GM18502 (cell line): ENCODE data around the gene LRRC34.

ENCODE experiments used
- ATAC-seq: cut with Tn5 transposase; IDR thresholded peaks from one replicate; pipeline ENCODE4 v1.9.1; 2021; ENCODE audit warnings: mild to moderate bottlenecking; ENCODE audit not compliant: unreplicated experiment, poor library complexity

Gene LRRC34

GRCh38 chr3:169769287-169770181, 43.2 kb downstream of the LRRC34 start, which contains the start of gene ACTRT3:
ACTRT3 (minus strand) TSS chr3:169769561; CDS start chr3:169769520, 41 bp downstream.
- peak; percentile 27 for ATAC-seq

- peak; percentile 79 for ATAC-seq
Measured at GRCh38 chr3:169764882-169765612, 47.7 kb downstream of the LRRC34 start, which contains the start of gene TERC. TERC (minus strand) TSS chr3:169765060.

GRCh38 chr3:169764312-169764881, 48.3 kb downstream of the LRRC34 start:
- ATAC-seq, result peak; percentile 47

- no peak for ATAC-seq
Measured at GRCh38 chr3:169760479-169760878, 52.2 kb downstream of the LRRC34 start.

- peak; percentile 66 for ATAC-seq
Measured at GRCh38 chr3:169759256-169759655, 53.4 kb downstream of the LRRC34 start.

GRCh38 chr3:169758359-169758994, 54.2 kb downstream of the LRRC34 start:
- ATAC-seq, result no peak

- no peak for ATAC-seq
Measured at GRCh38 chr3:169755488-169755887, 57.2 kb downstream of the LRRC34 start.

- no peak for ATAC-seq
Measured at GRCh38 chr3:169754711-169755110, 58.0 kb downstream of the LRRC34 start.

- ATAC-seq, result no peak
Measured at GRCh38 chr3:169751875-169752274, 60.8 kb downstream of the LRRC34 start.

- ATAC-seq, result peak; percentile 41
Measured at GRCh38 chr3:169750665-169751064, 62.0 kb downstream of the LRRC34 start.

- ATAC-seq, result peak; percentile 51
Measured at GRCh38 chr3:169748670-169749069, 64.0 kb downstream of the LRRC34 start.

- ATAC-seq, result no peak
Measured at GRCh38 chr3:169746924-169747323, 65.8 kb downstream of the LRRC34 start.

GRCh38 chr3:169744366-169745054, 68.2 kb downstream of the LRRC34 start:
- ATAC-seq, result no peak
